Ishikawa (cell line): ENCODE results near the gene AKR7A3.

ENCODE experiments used
- EP300 ChIP-seq: IDR thresholded peaks from 2 replicates; pipeline ENCODE4 v1.6.1; 2012; ENCODE audit warnings: borderline replicate concordance
- TAF1 ChIP-seq: IDR thresholded peaks from 2 replicates; pipeline ENCODE4 v1.6.1; 2012; ENCODE audit warnings: low read depth, mild to moderate bottlenecking

DNA sequence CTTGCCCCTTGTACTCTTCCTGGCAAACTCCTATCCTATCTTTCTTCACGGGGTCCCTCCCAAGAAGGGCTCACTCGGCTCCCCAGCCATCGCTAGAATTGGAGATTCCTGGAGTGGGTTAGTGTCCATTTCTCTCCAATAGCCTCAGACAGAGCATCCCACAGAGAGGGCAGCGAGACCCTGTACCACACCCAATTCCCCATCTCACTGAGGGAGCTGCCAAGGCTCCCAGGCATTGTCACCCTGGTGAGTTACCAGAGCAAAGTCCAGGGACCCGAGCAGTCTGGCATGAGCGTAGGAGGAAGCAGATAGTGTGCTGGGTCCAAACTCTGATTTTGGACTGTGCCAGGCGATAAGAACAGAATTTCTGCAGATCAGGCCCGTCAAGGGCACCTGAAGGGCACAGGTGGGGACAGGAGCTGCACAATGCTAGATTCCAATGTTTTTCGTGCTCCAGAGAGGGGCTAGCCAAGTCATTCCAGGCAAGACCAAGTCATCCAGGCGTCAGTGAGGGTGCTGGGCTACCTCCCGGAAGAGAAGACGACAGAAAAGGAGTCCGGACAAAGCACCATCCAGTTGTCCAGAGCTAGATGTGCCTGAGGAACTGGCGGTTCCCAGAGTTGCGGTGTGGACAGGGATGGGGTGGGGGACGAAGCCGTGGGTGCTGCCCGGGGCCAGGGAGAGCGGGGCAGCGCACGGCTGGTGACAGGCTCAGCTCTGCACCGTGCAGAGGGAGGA is 15.3 kb downstream of the AKR7A3 start:
- TF ChIP-seq TAF1 (no peak), EP300 (no peak)
